COLO829 (cell line): Measurements from ENCODE around the gene BCL2L15.
"Not testable (repeated sequence)": the region's sequence is repeated elsewhere in the genome, so short reads cannot be mapped to it uniquely, and the experiment has no call there.

ENCODE experiments used
- DNase-seq: peaks from one replicate; pipeline ENCODE4 v3.0.0; 2012; ENCODE audit warnings: low spot score

The BCL2L15 gene

DNA sequence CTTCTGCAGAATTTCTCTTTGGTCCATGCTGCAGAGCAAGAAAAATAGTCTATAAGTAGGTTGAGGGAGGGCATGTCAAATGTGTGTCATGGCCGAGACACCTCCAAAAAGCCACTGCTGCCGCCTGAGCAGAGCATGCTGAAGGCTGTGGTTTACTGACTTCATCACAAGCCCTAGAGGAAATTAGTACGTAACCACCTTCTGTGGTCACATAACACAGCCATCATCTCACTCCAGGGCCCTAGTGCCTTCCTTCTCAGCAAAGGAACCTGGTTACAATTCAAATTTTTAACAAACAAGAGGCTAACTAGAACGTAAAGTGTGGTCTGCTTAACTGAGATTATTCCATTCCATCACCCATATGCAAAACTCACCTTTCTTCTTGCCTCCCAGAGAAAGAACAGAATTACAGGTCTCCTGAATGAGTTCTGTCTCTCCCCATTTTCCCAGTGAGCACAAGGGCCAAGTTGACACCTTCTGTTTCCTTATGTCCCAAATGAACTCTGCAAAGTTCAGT lies 15.7 kb downstream of the BCL2L15 start, which contains the start of gene PTPN22:
PTPN22 (minus strand) TSS at position 116 of the 517 bp plus-strand sequence.
- DNase-seq, result no peak

DNA sequence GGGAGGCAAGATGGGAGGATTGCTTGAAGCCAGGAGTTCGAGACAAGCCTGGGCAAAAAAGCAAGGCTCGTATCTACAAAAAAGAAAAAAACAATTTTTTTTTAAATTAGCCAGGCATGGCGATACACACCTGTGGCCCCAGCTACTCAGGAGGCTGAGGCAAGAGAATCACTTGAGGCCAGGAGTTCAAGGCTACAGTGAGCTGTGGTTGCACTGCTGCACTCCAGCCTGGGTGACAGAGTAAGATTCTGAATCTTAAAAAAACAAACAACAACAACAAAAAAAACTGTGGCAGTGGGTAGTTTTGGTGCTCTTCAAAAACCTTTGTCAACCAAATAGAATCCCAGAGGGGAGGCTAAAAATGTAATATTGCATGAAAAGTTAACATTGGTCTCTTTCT lies 16.6 kb downstream of the BCL2L15 start:
- no peak for DNase-seq

DNA sequence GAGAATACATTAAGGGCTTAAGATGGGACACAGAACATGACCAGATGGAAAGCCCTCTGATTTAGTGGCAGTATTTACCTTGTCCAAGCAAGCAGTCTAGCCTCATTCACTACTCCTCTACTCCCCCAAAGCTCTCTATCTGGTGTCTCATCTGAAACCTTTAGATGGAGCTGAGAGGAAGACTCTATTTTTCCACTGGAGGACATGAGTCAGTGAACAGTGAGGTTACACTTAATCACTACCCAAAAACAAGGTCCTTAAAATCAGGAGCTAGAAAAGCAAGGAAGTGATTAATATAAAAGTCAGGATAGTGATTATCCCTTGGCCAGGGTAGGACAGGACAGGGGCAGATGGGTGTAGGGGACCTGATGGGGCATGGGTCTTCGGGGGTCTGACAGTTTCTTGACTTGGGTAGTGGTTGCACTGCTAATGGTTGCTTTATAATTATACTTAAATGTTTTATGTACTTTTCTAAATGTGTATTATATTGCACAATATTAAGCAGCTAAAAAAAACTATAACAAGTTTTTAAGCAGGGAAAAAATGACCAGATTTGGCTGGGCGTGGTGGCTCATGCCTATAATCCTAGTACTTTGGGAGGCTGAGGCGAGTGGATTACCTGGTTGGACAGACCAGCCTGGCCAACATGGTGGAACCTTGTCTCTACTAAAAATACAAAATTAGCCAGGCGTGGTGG lies 18.8 kb downstream of the BCL2L15 start:
- no peak for DNase-seq

DNA sequence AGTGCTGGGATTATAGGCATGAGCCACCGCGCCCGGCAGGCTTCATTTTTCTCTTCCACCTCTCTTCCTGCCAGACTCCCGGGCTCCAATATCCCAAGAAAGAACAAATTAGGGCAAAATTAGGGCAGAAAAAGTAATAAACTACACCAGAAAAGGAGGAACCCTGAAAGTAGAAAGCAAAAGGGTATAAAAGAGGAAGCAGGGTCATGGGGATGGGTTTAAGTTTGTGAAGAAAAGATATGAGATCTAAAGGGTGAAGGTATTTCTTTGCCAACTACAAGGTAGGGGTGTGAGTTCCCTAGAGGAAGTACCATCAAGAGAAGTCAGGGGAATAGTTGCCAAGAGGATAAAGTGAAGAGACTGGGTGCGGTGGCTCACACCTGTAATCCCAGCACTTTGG lies 25.7 kb downstream of the BCL2L15 start:
- DNase-seq, result no peak

DNA sequence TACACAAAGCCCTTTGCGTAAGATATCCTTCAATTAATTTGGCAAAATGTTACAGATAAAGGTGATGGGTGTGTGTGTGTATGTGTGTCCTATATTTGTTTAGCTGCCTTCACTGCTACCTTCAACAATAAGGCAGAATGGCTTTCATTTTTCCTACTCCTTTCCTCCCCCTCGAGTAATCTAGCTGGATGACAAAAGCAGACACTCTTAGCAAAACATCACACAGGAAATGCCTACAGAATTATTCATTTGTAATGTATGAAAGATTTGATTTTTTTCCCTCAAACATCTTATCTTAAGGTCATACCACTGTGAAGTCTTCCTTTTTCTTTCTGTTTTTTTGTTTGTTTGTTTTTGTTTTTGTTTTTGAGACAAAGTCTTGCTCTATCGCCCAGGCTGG lies 26.5 kb downstream of the BCL2L15 start:
- DNase-seq, result peak; percentile 6

DNA sequence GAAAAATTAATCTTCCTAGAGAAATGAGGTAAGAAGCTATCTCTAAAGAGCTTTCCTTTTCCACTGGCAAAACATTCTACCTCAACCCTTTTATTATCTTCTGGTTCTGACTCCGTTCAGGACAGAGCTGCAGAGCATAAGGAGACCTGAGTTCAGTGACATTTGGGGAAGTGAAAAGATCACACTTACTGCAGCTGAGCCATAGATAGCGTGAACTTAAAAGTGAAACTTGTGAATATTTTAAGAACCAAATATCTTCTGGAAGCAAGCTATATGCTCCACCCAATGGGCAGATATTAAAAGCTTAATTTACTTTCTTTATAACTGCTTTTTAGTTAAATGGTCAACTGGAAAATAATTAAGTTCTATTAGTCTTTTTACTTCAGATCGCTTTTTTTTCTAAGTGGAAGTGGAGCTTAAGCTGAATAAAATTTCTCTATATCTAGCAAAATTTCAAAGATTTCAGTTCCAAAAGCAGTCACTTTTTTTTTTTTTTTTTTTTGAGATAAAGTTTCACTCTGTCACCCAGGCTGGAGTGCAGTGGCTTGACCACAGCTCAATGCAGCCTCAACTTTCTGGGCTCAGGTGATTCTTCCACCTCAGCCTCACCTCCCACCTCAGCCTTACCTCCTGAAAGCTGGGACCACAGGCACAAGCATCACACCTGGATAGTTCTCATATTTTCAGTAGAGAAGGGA lies 27.8 kb downstream of the BCL2L15 start:
- DNase-seq, result no peak

DNA sequence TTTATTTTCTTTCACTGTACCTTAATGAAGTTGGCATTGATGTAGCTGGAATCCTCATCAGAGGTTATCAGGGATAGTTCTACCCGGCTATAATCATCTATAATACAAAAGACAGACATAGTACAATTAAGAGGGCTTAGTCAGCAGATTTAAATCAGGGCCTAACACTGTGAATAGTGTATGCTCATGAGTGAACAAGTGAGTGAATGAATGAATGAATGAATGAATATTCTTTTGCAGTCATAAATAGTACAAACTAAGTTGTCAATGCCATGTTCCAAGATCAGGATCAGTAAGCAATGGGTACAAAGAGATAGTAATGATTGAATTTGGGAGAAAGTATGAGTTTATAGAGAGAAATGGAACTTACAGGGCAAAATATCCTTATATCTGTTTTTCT lies 28.4 kb downstream of the BCL2L15 start:
- DNase-seq, result no peak

DNA sequence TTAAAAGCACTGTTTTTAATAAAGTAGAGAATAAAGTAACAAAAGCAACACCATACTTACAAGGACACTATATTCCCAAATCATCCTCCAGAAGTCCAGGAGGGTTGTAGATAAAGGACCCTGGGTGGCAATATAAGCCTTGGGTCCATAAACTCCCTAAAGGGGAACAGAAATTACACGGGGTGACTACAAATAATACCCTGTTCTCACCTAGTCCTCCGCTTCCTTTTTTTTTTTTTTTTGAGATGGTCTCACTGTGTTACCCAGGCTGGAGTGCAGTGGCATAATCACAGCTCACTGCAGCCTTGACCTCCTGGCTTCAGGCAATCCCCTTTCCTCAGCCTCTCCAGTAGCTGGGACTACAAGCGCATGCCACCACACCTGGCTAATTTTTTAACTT lies 29.0 kb downstream of the BCL2L15 start:
- DNase-seq, result no peak

DNA sequence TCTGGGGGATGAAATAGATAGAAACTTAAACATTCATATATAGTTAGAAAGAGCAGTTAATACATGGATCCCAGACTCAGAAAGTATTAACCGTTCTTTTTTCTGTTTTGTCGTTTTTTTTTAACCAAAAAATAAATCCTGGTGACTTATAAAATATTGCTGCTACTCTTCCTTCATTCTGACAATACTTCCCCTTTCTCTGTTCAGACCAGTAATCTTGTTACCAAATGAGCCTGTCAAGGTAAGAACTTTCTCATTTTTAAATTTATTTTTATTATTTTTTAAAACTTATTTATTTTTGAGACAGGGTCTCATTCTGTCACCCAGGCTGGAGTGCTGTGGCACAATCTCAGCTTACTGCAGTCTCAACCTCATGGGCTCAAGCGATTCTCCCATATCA lies 29.6 kb downstream of the BCL2L15 start:
- DNase-seq, result no peak

DNA sequence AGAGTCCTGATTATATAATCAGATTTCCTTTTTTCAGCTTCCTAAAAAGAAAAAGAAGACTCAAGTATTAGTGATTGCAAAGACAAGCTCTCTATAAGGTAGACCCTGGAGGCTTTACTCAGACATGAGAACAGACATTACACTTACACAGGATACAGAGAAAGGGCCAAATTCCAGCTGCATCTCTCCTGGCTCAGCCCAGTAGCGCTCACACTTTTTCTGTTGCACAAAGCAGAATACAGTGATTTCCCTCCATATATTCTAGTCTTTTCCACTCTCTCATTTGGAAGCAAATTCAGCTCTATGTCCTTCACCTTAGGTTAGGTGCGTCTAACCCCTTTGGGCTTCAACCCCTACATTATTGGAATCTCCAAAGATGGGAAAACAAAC lies 31.0 kb downstream of the BCL2L15 start:
- no peak for DNase-seq

DNA sequence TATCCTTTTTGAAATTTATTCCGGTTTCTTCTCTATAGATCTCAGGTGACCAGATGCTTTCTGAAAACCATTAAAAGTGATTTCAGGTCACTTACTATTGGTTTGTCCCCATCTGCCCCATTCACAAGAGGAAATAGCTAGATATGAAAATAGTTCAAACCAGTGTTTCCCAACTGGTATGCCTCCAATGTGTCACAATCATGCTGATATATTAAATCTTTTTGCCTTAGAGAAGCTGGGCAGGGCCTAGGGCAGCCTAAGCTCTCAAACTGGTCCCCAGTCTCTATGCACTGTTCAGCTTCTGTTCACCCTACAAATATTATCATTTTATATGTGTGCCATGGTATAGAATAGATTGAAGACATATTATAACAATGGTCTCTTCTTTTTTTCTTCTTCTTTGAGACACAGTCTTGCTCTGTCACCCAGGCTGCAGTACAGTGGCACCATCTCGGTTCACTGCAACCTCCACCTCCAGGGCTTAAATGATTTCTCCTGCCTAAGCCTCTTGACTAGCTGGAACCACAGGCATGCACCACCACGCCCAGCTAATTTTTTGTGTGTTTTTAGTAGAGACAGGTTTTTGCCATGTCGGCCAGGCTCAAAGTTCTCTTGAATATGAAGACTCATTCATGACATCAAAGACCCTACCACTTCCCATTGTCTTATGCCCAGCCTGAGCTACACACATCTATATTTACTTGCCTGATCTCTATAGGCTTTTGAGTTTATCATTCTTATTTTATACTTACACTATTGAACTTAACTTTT lies 31.6 kb downstream of the BCL2L15 start:
- no peak for DNase-seq

DNA sequence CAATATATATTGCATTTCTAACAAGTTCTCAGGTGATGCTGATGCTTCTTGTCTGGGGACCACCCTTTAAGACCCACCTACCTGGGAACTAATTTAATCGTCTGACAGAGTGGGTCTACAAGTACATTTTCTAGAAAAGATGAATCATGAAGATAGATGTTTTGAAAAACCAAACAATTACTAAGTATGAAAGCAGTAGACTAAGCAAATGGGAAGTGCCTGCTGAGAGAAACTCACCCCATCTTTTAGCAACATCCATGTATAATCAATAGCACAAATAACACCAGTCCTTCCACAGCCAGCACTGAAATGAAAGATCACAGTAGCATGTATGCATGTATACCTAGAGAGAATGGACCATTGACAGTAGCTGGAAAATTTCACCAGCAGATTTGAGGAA lies 33.1 kb downstream of the BCL2L15 start:
- DNase-seq, result no peak

DNA sequence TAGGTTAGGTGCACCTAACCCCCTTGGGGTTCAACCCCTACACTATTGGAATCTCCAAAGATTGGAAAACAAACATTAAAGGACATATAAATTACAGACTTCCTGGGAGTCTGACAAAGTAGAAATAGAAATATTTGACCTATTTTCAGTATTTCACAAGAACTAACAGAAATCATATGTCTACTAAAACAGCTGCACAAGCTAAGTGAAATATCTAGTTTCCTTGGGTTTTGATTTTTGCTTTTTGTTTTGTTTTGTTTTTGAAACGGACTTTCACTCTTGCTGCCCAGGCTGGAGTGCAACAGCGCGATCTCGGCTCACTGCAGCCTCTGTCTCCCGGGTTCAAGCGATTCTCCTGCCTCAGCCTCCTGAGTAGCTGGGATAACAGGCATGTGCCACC lies 34.7 kb downstream of the BCL2L15 start:
- not testable (repeated sequence) for DNase-seq

DNA sequence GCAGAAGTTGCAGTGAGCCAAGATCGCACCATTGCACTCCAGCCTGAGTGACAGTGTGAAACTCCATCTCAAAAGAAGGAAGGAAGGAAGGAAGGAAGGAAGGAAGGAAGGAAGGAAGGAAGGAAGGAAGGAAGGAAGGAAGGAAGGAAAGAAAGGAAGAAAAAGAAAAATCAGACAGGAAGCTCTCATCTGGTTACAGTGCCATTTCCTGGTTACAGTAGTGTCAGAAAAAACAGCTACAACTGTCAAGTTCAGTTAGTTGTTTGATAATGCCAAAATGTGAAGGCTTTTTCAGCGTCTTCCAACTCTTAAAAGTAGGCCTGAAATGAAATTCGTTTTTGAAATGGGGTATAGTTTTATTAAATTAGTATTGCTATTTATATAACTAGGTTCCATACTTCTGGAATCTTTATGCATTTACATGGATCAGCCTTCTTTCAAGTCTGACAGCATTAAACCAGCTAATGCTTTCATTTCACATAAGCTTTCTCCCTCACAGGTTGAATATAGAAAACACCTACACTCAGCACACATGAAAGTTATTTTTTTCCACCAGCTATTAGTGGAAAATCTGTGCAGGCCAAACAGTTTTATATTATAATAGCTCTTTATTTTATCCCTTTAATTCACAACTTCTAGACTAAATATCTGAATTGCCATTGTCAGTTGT lies 37.1 kb downstream of the BCL2L15 start:
- DNase-seq, result no peak

DNA sequence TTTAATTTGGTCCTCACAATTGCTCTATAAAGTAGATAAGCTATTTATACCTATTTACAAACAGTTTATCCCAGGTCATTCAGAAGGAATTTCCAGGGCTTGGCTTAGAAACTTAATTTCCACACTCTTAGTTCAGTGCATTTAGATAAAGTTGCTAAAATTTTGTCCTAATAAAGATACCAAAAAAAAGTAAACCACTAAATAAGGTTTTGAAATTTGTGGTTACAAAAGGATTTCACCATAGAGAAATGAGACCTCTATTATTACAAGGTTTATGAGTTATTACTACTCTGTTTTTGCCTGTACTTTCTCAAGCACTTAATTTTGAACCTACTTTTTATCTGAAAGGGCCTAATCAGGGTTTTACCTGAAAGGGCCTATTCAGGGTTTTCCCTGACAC lies 38.3 kb downstream of the BCL2L15 start:
- no peak for DNase-seq

DNA sequence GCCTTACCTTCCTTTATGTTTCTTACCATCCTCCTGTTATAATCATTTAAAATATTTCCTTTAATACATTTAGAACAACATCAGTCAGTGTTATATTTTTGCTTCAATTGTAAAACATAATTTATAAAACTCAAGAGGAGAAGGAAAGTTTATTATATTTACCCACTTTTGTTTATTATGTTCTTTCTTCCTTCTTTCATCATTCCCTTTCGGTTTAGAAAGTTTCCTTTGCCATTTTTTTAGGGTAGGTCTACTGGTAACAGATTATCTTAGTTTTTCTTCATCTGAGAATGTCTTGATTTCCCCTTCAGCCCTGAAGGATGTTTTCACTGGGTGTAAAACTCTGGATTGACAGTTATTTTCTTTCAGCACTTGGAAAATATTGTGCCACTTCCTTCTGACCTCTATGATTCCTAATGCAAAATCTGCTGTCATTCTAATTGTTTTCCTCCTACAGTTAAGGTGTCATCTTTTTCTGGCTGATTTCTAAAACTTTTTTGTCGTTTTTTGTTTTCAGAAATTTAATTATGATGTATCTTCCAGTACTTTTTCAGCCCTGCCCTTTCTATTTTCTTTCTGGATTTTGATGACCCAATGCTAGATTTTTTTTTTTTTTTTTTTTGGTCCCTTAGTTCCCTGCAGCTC lies 40.9 kb downstream of the BCL2L15 start:
- DNase-seq, result no peak

DNA sequence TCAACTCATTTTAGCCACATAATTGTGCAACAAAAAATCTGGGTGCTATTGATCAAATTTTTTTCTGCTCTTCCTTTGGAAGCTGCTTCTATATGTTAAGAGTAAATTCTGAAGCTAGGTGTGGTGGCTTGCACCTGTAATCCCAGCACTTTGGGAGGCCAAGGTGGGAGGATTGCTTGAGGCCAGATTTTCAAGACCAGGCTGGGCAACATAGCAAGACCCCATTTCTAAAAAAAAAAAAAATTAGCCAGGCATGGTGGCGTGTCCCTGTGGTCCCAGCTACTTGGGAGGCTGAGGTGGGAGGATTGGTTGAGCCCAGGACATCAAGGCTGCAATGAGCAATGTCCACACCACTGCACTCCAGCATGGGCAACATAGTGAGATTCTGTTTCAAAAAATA lies 50.8 kb downstream of the BCL2L15 start:
- DNase-seq, result no peak

DNA sequence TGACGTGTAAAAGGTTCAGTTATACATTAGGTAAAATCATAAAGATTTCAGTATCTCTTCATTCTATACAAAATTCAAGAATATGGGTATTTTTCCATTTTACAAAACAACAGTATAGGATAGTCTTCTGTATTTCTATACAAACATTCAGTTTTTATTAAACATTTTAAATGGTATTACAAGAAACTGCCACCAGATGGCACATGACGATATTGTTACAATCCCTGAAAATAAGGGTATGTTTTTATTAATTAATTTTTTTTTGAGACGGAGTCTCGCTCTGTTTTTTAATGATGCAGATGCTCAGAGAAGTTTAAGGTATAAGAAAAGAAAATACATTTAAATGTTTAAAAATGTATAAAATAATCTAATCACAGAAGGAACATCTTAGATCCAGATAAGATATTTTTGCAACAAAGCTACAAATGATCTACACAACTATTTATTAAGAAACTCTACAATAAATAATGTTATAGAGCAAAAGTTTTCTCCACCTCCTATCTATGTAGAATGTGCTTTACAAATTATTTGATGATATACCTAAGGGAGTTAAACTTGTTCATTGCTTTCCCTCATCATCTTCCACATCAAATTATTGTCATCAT lies 51.6 kb downstream of the BCL2L15 start:
- peak; percentile 29 for DNase-seq

DNA sequence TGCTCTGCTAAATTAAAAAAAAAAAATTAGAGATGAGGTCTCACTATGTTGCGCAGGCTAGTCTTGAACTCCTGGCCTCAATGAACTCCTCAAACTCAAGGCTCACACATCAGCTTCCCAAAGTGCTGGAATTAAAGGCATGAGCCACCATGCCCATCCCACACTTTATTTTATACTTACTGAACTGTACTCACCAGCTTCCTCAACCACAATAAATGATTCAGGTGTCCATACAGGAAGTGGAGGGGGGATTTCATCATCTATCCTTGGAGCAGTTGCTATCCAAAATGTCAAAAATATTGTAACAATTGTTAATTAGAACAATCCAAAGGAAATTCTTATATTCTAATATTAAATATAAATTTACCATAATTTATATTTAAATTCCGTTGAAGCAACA lies 52.7 kb downstream of the BCL2L15 start:
- no peak for DNase-seq
